Mammary epithelial cell (primary cell): ENCODE measurements around the gene ELOB.

Experiments
- CTCF ChIP-seq, 2 donors: IDR thresholded peaks in 1 of 2; conservative IDR thresholded peaks in 1 of 2; 2 replicates each; pipeline ENCODE4 v1.5.1; 2011 to 2012; ENCODE audit warnings: inconsistent platforms in 2 of 2, low read length in 2 of 2, mild to moderate bottlenecking in 2 of 2, control low read depth in 1 of 2, low read depth in 1 of 2; ENCODE audit not compliant: insufficient read depth in 1 of 2; ENCODE audit errors: extremely low read depth in 1 of 2
- EZH2 ChIP-seq: IDR thresholded peaks from 2 replicates; pipeline ENCODE4 v1.6.1; 2012; ENCODE audit warnings: low read length, inconsistent platforms, borderline replicate concordance

GRCh38 chr16:2799859-2800226 lies 22.8 kb upstream of the ELOB start:
- TF ChIP-seq EZH2 = no peak
- TF ChIP-seq CTCF (conservative IDR thresholded peaks at IDR 0.05 in 1 of 2, IDR thresholded peaks at IDR 0.05 in 1 of 2; ENCODE audit: extremely low read depth in 1 of 2, insufficient read depth in 1 of 2, low read depth in 1 of 2, low read length in 2 of 2) = no peak
